ENCODE results near the gene MYO1B.

MYO1B gene

GRCh38 chr2:191266201-191266600 lies 21.0 kb downstream of the MYO1B start:
- DNase-seq (ENCODE audit: low spot score), result no peak
- TF ChIP-seq CTCF (IDR thresholded peaks at IDR 0.05; ENCODE audit: extremely low read depth, missing control alignments), result no peak

- no peak for DNase-seq (ENCODE audit: low spot score)
- TF ChIP-seq CTCF (IDR thresholded peaks at IDR 0.05; ENCODE audit: extremely low read depth, missing control alignments), result no peak
These were observed 23.4 kb downstream of the MYO1B start for GRCh38 chr2:191268596-191268995.

- no peak for TF ChIP-seq CTCF (IDR thresholded peaks at IDR 0.05; ENCODE audit: extremely low read depth, missing control alignments)
- DNase-seq (ENCODE audit: low spot score), result no peak
These were observed 25.3 kb downstream of the MYO1B start for GRCh38 chr2:191270306-191271161.

- DNase-seq (ENCODE audit: low spot score), result no peak
- TF ChIP-seq CTCF (IDR thresholded peaks at IDR 0.05; ENCODE audit: extremely low read depth, missing control alignments), result no peak
These were observed 26.9 kb downstream of the MYO1B start for GRCh38 chr2:191272064-191272463.

- TF ChIP-seq CTCF (IDR thresholded peaks at IDR 0.05; ENCODE audit: extremely low read depth, missing control alignments), result no peak
- no peak for DNase-seq (ENCODE audit: low spot score)
These were observed 29.2 kb downstream of the MYO1B start for GRCh38 chr2:191274413-191274815.

GRCh38 chr2:191276792-191277465 lies 31.7 kb downstream of the MYO1B start:
- TF ChIP-seq CTCF (IDR thresholded peaks at IDR 0.05; ENCODE audit: extremely low read depth, missing control alignments), result no peak
- no peak for DNase-seq (ENCODE audit: low spot score)

- DNase-seq (ENCODE audit: low spot score), result no peak
- no peak for TF ChIP-seq CTCF (IDR thresholded peaks at IDR 0.05; ENCODE audit: extremely low read depth, missing control alignments)
These were observed 35.1 kb downstream of the MYO1B start for GRCh38 chr2:191280290-191280689.
